ENCODE results near the gene CACNA1C.

GRCh38 chr12:2412305-2412643 is 359.5 kb downstream of the CACNA1C start:
- TF ChIP-seq CTCF (IDR thresholded peaks at IDR 0.05; ENCODE audit: low read depth, low read length, poor library complexity, severe bottlenecking) (no peak), EZH2phosphoT487 (IDR thresholded peaks at IDR 0.05; ENCODE audit: borderline replicate concordance, low read length) (no peak)

Data from DOHH2 (cell line).